HTR-8/SVneo (cell line): ENCODE results near the gene TMEM201.
A peak's percentile ranks its signal among the peaks of the same experiment; 100 is the strongest.

Experiments used
- DNase-seq: peaks from one replicate; pipeline ENCODE4 v3.0.0; 2011; ENCODE audit warnings: low spot score, mixed read lengths; ENCODE audit not compliant: insufficient read length
- FAIRE-seq: peaks from 2 replicates; lab custom pipeline; 2011; peaks lifted over from hg19 to GRCh38; lab: Jason Lieb, UNC

The TMEM201 gene

GRCh38 chr1:9648171-9648570, 59.5 kb downstream of the TMEM201 start:
- DNase-seq (no peak), FAIRE-seq (no peak)

DNA sequence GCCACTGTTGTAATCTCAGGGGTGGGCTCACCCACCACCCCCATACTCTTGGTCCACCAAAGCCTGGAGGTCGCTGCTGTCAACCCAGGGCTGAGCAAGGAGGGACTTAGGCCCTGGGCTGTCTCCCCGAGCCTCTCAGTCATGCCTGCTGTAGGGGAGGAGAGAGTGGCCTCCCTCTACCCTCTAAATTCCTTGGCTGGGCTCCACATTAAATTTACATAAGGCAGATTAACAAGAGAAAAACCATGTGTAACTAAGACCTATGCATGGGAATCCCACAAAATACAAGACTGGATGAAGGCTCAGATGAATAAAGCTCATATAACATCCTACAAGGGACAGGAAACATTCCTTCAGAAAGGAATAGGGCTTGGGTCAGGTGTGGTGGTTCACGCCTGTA, 61.1 kb downstream of the TMEM201 start:
- no peak for DNase-seq
- FAIRE-seq = no peak

DNA sequence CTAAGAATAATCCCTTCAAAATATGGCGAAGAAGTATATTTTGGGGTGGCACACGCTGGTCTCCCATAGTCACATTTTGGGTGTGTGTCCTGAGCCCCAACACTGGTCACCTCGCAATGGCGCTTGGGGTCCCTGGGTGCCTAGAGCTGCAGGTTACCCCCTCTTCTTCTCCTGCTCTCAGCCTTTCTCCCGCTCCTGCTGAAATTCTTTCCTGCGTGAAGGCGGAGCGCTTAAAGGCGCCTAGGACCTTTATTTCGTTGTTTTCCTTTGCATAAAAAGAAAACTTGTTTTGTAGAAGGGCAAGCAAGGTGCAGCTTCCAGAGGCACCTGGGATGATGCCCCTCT, 62.5 kb downstream of the TMEM201 start:
- DNase-seq = no peak
- FAIRE-seq = no peak

DNA sequence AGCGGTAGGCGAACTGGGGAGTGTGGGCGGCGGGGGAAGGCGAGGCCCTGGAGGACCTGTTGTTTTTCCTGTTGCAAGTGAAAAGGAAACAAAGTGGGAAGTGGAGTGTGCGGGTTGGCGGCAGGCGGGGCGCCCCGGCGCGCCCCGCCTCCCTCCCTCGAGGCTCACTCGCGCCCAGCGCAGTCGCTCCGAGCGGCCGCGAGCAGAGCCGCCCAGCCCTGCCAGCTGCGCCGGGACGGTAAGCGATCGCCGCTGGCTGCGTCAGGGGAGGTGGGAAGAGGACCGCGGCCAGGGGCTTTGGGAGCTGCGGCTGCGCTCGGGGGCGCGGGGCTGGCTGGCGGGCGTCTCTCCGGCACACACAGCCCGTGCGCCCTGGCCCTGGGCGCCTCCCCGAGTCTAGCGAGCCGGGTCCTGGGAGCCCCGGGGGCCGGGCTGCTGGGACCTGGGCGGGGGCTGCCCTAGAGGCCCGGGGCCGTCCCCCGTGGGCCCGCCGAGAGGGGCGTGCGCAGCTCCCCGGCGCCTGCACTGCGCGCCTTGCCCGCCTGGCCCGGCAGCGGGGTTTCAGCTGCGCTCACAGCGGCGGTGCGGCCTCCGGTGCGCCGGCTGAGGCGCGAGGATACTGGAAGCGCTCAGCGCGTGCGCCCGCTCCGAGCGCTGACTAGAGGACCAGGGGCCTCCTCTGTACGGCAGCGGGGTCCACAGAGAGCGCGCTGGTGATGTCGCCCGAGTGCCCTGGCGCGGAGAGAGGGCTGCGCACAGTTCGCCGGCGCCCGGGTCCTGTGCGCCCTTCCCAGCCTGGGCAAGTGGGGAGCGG, 63.1 kb downstream of the TMEM201 start, which contains the start of gene PIK3CD:
Gene PIK3CD (plus strand): TSS at position 167 of the 814 bp plus-strand sequence. CDS start 58,725 bp downstream, outside the sequence.
- peak; percentile 36 for DNase-seq
- FAIRE-seq = peak; percentile 26

GRCh38 chr1:9652379-9653209, 63.9 kb downstream of the TMEM201 start:
- DNase-seq (no peak), FAIRE-seq (no peak)

DNA sequence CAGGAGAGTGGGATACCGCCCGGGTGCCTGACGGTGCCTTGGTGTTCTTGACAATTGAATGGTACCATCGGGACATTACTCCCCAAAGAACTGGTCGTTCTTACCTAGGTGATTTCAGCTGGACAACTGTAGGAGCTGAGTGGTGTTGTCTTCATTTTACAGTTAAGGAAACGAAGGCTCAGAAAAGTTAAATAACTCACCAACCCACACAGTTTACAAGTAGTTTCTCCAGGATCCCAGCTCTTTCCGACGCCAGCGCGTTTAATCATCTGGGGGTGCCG, 64.4 kb downstream of the TMEM201 start:
- DNase-seq (no peak), FAIRE-seq (no peak)

DNA sequence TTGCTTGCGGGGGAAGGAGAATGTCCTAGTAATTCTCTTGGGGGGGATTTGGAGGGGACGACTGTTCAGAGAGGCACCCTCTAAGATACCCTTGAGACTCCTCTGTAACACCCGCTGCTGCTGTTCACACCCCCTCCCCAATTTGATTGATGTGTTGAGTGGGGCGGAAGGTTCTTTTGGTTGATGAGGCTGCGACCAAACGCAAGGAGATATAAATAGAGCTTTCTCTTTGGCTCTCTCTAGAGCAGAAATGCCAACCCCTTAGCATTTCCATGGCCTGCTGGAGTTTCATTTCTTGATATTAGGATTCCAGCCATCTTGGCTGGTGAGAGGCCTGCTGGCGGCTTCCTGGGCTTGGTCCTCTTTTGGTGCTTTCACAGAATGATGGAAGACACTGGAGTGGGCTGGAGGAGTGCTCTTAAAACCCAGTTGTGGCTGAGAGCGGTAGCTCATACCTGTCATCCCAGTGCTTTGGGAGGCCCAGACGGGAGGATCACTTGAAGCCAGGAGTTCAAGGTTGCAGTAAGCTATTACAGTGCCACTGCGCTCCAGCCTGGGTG, 64.9 kb downstream of the TMEM201 start:
- DNase-seq (no peak), FAIRE-seq (no peak)

- DNase-seq = no peak
- FAIRE-seq = no peak
Measured at GRCh38 chr1:9654051-9654833, 65.5 kb downstream of the TMEM201 start.

DNA sequence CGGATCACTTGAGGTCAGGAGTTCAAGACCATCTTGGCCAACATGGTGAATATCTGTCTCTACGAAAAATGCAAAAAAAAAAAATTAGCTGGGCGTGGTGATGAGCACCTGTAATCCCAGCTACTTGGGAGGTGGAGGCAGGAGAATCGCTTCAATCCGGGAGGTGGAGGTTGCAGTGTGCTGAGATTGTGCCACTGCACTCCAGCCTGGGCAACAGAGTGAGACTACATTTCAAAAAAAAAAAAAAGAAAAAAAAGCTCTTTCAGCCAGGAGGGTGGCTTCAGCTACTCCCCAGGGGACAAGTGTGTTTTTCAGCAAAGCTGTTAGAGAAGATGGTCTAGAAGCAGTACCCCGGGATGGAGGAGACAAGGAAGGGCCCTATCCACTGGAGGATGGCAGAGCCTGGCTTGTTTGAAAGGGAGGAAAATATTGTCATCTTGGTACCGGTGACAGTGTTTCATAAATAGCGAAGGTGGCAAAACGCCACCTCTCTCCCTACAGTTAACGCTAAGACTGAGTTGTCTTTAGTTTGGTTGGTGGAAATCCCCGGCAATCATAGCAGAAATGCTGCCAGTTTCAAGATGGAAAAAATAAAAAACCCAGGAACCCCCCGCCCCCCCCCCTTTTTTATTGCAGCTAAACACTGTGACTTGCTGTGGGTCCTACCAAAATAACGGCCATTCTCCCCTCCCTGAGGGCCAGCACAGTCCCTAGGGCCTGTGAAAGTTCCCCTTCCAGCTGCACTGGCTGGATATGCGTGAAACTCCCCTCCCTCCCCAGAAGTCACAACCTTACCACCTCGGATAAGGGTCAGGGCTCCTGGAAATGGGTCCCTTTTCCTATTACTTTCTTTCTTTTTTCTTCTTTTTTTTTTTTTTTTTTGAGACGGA, 66.4 kb downstream of the TMEM201 start:
- no peak for DNase-seq
- no peak for FAIRE-seq

DNA sequence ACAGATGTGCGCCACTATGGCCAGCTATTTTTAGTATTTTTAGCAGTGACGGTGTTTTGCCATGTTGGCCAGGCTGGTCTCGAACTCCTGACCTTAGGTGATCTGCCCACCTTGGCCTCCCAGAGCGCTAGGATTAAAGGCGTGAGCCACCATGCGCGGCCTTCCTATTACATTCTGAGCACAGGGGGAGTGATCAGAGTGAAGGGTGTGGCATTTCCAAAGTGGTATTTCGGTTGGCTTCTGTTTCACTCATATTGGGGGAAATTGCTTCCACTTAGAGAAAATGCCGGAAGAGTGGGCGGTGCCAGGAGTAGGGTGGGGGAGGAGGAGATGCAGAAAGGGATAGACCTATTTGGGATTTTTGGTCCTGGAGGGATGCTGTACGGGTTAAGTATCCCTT, 67.1 kb downstream of the TMEM201 start:
- no peak for DNase-seq
- FAIRE-seq = no peak

- no peak for DNase-seq
- FAIRE-seq = no peak
Measured at GRCh38 chr1:9657521-9658032, 68.9 kb downstream of the TMEM201 start.

DNA sequence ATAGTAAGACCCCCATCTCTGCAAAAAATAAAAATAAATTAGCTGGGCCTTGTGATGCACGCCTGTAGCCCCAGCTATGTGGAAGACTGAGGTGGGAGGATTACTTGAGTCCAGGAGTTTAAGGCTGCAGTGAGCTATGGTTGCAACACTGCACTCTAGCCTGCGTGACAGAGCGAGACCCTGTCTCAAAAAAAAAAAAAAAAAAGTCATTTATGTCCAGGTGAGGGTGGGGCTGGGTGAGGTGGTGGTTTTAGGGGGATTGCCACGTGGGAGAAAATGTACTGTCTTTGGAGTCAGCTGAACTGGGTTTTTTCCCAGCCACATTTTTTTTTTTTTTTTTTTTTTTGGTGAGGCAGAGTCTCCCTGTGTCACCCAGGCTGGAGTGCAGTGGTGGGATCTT, 69.5 kb downstream of the TMEM201 start:
- DNase-seq (no peak), FAIRE-seq (no peak)

- FAIRE-seq (no peak), DNase-seq (peak; percentile 48)
Measured at GRCh38 chr1:9659328-9659727, 70.6 kb downstream of the TMEM201 start.

GRCh38 chr1:9663257-9663656, 74.5 kb downstream of the TMEM201 start:
- FAIRE-seq (no peak), DNase-seq (no peak)
